Measurements from ENCODE around the gene GXYLT1.

Gene GXYLT1

DNA sequence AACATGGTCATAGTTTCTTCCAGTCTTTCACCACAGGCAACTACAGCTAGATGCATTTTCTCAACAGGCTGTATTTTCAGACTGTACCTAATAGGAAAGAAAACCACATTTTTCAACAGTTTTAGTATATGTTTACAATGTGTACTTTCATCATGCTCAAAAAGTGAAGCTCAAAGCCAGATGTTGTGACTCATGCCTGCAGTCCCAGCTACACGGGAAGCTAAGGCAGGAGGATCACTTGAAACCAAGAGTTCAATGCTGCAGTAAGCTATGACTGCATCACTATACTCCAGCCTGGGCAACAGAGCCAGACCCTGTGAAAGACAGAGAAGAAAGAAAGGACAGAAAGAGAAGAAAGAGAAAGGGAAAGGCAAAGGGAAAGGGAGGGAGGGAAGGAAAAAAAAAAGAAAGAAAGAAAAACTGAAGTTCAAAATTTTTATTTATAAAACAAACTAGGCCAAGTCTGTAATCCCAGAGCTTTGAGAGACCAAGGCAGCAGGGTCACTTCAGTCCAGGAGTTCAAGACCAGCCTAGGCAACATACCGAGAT lies 25.5 kb downstream of the GXYLT1 start:
- TF ChIP-seq POLR2AphosphoS5 (IDR thresholded peaks at IDR 0.05; ENCODE audit: low read depth, low read length) (no peak), TAF1 (IDR thresholded peaks at IDR 0.05; ENCODE audit: borderline replicate concordance, insufficient read depth, low read length) (no peak), FOXP2 (optimal IDR thresholded peaks at IDR 0.05; ENCODE audit: borderline replicate concordance, extremely low read depth, extremely low read length, insufficient read depth) (no peak), SIN3A (IDR thresholded peaks at IDR 0.05; ENCODE audit: borderline replicate concordance, insufficient read depth, low read length) (no peak)
- TF ChIP-seq, protein P1, sequence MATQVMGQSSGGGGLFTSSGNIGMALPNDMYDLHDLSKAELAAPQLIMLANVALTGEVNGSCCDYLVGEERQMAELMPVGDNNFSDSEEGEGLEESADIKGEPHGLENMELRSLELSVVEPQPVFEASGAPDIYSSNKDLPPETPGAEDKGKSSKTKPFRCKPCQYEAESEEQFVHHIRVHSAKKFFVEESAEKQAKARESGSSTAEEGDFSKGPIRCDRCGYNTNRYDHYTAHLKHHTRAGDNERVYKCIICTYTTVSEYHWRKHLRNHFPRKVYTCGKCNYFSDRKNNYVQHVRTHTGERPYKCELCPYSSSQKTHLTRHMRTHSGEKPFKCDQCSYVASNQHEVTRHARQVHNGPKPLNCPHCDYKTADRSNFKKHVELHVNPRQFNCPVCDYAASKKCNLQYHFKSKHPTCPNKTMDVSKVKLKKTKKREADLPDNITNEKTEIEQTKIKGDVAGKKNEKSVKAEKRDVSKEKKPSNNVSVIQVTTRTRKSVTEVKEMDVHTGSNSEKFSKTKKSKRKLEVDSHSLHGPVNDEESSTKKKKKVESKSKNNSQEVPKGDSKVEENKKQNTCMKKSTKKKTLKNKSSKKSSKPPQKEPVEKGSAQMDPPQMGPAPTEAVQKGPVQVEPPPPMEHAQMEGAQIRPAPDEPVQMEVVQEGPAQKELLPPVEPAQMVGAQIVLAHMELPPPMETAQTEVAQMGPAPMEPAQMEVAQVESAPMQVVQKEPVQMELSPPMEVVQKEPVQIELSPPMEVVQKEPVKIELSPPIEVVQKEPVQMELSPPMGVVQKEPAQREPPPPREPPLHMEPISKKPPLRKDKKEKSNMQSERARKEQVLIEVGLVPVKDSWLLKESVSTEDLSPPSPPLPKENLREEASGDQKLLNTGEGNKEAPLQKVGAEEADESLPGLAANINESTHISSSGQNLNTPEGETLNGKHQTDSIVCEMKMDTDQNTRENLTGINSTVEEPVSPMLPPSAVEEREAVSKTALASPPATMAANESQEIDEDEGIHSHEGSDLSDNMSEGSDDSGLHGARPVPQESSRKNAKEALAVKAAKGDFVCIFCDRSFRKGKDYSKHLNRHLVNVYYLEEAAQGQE (IDR thresholded peaks at IDR 0.05; ENCODE audit: insufficient read depth in 1 of 2, low read depth in 2 of 2, low read length in 2 of 2) = no peak

DNA sequence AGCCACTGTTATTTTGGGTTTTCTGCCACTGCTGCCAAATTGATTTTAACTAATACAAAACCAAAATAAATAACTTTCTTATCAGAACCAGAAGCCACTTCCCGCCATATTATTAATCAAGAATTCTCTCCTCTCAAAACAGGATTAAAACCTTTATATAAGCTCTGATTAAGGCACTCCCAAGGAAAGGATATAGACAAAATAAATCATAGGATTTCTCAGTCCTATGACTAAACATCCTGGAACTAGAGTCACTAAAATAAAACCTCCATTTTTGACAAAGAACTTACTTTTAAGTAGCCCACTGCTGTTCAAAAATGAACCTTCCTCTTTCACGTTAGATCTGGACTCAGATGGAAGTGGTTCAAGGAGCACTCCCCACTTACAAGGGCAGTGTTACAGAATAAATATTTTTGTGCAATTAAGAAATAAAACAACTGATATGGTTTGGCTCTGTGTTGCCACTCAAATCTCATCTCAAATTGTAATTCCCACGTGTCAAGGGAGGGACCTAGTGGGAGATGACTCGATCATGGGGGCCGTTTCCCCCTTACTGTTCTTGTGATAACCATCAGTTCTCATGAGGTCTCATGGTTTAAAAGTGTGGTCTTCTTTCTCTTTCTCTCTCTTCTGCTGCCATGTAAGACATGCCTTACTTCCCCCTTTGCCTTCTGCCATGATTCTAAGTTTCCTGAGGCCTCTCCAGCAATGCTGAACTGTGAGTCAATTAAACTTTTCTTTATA lies 26.4 kb downstream of the GXYLT1 start:
- TF ChIP-seq, protein P1 (IDR thresholded peaks at IDR 0.05; ENCODE audit: insufficient read depth in 1 of 2, low read depth in 2 of 2, low read length in 2 of 2) = no peak
- TF ChIP-seq FOXP2 (optimal IDR thresholded peaks at IDR 0.05; ENCODE audit: borderline replicate concordance, extremely low read depth, extremely low read length, insufficient read depth) (no peak), SIN3A (IDR thresholded peaks at IDR 0.05; ENCODE audit: borderline replicate concordance, insufficient read depth, low read length) (no peak), TAF1 (IDR thresholded peaks at IDR 0.05; ENCODE audit: borderline replicate concordance, insufficient read depth, low read length) (no peak), POLR2AphosphoS5 (IDR thresholded peaks at IDR 0.05; ENCODE audit: low read depth, low read length) (no peak)

DNA sequence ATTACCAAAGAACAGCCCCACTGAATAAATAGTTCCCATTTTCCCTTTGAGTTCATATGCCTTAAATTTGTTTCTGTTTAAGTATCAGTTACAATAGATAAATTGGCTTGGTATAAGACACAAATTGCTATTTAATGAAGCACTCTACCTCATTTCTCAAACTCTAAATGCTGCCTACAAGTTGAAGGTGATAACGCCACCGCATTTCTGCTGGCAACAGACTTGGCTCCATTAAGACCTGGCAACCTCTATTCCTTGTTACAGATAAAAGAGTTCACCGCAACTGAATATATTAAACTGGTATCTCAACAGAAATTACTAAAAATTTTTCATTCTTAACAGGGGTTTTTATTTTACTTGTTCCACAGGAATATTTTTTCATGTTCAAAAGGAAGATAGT lies 35.6 kb downstream of the GXYLT1 start:
- TF ChIP-seq POLR2AphosphoS5 (IDR thresholded peaks at IDR 0.05; ENCODE audit: low read depth, low read length) (no peak), FOXP2 (optimal IDR thresholded peaks at IDR 0.05; ENCODE audit: borderline replicate concordance, extremely low read depth, extremely low read length, insufficient read depth) (no peak), SIN3A (IDR thresholded peaks at IDR 0.05; ENCODE audit: borderline replicate concordance, insufficient read depth, low read length) (no peak), TAF1 (IDR thresholded peaks at IDR 0.05; ENCODE audit: borderline replicate concordance, insufficient read depth, low read length) (no peak)
- TF ChIP-seq, protein P1 (IDR thresholded peaks at IDR 0.05; ENCODE audit: insufficient read depth in 1 of 2, low read depth in 2 of 2, low read length in 2 of 2) = no peak

DNA sequence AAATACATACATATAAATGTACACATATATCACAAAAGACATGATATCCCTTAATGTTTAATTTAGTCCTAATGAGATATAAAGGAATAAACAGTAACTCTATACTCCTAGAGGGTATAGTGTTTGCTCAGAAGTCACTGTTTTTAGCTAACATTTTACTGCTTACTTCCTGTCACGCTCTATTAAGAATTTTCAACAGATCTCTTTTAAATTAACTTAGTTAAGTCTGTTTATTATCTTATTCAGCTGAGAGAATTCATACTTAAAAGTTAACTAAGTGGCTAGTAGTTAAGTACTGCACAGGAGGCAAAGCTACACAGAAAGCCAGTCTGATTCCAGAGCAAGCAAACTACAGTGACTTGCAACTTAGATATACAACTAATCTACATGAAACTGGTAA lies 39.9 kb downstream of the GXYLT1 start:
- TF ChIP-seq SIN3A (IDR thresholded peaks at IDR 0.05; ENCODE audit: borderline replicate concordance, insufficient read depth, low read length) = no peak
- no peak for TF ChIP-seq FOXP2 (optimal IDR thresholded peaks at IDR 0.05; ENCODE audit: borderline replicate concordance, extremely low read depth, extremely low read length, insufficient read depth)
- no peak for TF ChIP-seq POLR2AphosphoS5 (IDR thresholded peaks at IDR 0.05; ENCODE audit: low read depth, low read length)
- TF ChIP-seq, protein P1 (IDR thresholded peaks at IDR 0.05; ENCODE audit: insufficient read depth in 1 of 2, low read depth in 2 of 2, low read length in 2 of 2) = no peak
- TF ChIP-seq TAF1 (IDR thresholded peaks at IDR 0.05; ENCODE audit: borderline replicate concordance, insufficient read depth, low read length) = no peak

Measured in PFSK-1 (cell line).